HG03565 (cell line): Measurements from ENCODE around the gene ESPN.

ENCODE experiments used
- ATAC-seq: cut with Tn5 transposase; IDR thresholded peaks from one replicate; pipeline ENCODE4 v1.9.1; 2021; ENCODE audit warnings: mild to moderate bottlenecking, moderate library complexity; ENCODE audit not compliant: unreplicated experiment

Gene ESPN

DNA sequence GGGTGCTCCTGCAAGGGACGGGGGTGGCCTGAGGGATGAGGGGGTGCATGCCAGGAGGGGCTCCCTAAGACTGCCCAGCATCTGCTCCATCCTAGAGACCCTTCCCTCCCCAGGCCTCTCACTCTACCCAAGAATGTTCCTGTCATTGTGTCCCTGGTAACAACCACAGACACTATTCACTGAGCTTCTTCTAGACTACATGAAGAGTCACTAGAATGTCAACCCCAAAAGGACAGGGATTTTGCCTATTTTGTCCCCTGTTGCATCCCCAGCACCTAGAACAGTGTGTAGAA lies 38.5 kb downstream of the ESPN start:
- no peak for ATAC-seq

DNA sequence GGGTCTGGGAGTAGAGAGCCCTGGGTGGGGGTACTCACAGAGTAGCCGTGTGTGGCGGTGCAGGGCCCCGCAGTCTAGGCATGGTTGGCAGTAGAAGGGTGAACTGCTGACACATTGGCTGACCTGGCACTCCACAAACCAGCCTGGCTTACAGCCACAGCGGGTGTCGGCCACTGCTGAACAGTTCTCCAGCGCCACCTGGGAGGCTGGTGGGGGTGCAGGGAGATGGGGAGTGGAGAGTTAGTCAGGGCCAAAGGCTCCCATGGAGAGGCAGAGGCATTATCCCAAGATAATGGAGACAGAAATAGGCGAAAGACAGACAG lies 39.9 kb downstream of the ESPN start:
- no peak for ATAC-seq

DNA sequence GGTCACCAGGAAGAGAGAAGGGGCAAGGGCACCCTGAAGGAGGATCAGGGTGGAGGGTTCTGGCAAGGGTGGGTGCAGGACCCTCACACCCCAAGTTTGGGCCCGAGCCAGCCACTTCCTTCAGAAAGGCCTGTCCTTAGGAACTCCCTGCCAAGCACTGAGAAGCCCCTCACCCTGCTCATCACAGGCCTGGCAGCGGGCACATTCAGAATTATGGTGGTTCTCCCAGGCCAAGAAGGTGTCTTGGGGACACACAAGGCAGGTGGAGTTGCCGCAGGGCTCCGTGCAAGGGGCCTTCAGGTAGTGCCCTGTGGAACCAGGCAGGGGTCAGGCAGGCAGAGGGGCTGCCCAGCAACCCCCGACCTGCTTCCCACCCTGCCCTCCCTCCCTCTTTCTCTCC lies 40.3 kb downstream of the ESPN start:
- ATAC-seq, result no peak

DNA sequence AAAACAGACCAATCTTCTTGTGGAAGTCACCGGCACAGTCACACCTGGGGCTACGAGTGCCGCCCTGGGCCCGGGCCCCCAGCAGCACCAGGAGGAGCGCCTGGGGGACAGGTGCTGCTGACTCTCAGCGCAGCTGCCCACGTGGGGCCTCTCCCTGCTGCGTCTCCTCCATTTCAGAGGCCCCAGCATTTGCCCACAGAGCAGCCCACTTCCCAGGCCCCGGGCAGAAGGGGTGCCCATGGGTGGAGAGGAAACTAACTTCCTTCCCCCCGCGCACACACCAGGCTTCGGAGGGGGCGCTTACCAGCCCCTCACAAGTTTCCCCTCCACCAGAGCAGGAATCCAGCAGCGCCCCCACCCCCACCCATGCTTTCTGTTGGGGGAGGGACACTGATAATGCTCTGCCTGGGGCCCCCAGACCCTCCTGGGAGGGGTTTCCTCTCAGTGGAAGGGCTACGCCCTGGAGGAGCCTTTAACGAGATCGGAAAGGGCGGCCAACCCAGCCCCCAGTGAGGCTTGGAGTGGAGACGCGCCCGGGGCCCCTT lies 41.0 kb downstream of the ESPN start:
- no peak for ATAC-seq

DNA sequence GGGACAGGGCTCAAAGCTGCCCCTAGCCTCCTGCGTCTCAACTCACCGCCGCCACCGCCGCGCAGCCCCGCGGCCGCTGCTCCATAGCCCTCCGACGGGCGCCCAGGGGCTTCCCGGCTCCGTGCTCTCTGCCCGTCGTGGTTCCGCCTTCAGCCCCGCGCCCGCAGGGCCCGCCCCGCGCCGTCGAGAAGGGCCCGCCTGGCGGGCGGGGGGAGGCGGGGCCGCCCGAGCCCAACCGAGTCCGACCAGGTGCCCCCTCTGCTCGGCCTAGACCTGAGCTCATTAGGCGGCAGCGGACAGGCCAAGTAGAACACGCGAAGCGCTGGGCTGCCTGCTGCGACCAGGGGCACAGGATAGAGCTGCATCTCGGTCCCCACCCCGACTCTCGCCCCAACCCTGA lies 41.4 kb downstream of the ESPN start, which contains the start of gene TNFRSF25:
TSS of gene TNFRSF25 (minus strand) at position 151 of the 400 bp plus-strand sequence. CDS start at position 85, 66 bp downstream.
- no peak for ATAC-seq

DNA sequence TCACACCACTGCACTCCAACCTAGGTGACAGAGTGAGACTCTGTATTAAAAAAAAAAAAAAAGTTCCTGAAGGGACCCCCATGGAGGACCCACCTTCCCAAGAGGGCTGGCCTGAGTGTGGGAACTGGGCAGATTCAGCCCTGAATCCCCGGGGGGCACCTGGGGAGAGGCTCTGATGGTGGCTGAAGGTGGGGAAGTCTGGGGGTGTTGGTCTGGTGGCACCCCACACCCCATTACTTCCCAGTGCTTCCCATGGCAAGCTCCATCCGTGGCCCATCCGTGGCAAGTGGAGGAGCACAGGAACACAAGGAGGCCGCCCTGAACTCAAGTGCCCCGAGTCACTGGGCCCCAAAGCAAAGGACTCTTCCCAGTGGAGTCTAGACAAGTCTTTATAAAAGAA lies 42.2 kb downstream of the ESPN start:
- no peak for ATAC-seq

DNA sequence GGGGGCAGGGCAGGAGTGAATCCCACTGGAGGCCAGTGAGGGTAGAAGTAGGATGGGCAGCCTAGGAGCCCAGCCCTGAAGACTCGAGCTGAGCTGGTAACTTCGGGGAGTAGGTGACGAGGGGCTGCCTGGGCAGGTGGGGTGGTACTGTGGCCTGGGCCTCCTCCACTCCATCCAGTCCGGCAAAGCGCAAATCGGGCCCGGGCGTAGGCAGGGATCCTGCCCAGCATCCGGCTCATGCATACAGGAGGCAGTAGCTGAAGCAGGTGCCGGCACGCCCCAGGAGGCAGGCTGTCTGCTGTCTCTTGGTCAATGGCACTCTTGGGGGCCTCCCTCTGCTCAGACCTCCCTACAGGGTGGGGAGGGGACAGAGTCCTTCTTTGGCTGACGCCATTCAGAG lies 42.6 kb downstream of the ESPN start:
- ATAC-seq, result no peak

DNA sequence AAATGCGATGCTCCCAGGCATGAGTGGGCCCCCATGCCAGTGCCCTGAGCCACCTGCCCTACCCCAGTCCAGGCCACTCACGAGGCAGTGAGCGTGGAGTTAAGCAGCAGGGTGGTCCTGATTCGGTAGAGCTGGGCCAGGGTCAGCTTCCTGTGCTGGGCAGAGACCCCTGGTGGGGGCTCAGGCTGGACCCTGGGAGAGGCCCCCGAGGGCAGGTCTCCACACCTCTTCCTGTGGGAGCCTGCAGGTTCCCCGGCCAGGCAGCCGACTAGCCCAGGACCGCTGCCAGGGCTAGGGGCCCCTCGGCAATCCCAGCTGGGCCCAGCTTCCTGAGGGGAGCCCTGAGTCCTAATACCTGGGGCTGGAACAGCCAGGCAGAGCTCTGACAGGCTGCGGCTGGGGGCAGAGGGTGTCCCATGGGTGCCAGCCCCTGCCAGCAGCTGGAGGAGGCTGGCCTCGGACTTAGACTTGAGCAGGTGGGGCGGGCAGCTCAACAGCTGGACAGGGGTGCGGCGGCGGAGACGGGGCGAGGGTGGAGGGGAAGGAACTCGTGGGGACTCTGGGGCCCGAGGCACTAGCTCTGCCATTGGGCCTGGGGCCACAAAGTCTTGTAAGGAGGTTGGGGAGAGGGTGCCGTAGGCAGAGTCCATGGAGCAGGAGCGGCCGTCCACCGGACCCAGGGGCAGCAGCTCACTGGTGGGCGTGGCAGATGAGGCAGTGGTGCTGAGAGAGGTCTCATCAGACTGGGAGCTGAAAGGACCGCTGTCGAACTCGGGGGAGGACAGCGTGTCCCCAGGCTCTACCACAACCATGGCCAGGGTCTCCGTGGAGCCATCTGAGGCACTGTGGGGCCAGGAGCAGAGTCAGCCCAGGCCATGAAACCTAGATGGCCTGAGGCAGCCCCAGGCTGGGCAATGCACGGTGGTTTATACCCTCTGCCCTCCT lies 43.4 kb downstream of the ESPN start:
- ATAC-seq, result no peak

DNA sequence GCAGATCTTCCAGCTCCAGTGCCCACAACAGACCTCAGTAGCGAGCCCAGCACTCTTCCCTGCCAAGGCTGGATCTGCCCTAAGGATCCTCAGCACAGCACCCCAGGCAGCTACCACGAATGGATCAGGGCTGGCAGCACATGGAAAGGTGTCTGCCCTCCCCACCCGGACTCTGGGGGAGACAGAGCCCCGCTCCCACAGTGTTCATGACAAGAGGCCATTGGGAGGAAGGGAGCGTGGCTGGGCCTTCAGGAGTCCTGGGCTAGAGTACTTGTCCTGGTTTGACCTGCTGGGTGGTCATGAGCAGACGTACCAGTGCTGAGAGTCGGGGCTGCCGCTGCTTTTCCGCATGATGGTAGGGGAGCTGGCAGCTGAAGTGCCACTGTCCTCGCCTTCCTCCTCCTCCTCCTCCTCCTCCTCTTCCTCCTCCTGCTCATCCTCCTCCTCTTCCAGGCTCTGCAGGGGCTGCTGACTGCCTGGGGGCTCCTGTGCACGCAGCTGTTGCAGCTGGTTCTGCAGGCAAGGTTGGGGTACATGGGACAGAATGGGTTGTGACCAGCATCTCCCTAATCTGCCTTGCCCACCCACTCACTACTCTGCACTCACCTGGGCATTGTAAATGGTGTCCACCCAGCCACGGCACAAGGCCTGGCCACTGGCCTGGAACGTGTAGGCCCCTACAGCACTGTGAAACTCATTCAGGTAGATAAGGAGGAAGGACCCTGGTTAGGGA lies 44.3 kb downstream of the ESPN start:
- ATAC-seq, result no peak

DNA sequence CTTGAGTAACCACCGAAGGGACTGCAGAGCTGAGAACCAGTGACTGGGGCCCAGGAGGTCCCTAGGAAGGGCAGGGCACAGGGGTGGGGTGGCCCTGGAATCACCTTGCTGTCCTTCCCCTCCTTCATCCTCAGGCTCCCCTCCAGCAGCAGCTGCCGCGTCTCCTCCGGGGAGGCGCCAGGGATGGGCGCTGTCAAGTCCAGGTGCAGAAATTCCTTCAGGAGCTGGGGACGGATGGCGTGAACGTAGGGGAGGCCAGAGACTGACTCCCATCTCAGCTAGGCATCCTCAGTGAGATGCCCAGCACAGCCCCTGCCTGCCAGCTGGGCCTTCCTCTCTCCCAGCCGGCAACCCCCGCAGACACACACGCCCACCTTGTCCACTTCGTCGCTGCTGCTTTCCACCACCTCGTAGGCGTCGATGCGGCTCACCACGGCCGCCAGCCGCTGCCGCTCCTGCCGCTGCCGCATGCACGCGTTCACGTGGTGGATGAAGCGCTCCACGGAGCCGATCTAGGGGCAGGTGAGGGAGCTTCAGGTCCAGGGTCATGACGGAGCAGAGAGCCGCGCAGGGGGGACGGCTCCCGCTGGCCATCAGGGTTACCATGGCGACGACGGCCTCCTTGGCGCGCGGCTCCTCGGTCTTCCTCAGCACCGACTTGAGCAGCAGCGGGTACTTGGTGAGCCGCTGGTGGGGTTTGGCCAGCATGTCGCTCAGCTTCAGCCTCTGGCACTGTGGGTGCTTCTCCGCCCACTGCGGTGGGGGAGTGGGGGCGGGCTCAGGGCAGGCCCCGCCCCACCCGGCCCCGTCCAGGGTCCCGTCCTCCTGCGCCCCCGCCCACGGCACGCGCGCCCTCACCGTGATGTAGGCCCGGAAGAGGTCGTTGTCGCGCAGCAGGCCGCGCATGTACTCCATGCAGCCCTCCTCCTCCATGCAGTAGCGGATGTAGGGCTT lies 45.8 kb downstream of the ESPN start:
- ATAC-seq, result no peak

DNA sequence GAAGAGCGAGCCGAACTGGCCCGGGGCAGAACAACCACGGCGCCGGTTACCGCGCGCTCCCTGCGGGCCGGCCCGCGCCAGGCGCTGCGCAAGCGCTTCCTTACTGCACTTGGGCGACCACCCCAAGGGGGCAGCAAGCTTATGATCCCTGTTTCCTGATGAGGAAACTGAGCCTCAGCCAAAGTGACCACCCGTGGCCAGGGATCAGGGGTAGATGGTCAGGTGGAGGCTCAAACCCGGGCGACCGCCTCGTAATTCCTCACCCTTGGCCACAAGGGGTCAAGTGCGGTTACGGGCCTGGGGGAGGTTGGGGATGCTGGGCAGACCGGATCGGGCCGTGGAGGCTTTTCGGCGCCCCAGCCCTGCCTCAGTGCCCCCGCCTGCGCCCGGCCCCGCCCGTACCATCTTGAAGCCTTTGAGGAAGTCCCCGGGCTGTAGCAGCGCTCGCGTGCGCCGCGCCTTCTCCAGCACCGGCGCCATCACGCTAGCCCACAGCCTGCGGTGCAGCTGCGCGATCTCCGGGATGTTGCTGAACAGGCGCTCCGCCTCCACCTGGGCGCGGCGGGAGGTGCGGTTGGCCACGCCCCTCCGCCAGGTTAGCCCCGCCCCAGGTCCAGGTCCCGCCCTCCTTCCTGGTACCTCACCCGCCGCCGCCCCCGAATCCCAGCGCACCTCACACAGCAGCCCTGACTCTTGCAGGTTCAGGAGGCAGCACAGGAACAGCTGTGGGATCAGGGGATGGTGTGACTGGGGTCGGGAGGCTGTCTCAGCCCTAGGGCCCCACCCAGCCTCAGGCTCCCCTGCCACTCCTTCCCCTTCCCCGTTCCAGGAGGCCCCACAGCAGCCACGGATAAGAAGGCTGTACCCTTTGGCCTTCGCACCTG lies 46.8 kb downstream of the ESPN start:
- no peak for ATAC-seq

DNA sequence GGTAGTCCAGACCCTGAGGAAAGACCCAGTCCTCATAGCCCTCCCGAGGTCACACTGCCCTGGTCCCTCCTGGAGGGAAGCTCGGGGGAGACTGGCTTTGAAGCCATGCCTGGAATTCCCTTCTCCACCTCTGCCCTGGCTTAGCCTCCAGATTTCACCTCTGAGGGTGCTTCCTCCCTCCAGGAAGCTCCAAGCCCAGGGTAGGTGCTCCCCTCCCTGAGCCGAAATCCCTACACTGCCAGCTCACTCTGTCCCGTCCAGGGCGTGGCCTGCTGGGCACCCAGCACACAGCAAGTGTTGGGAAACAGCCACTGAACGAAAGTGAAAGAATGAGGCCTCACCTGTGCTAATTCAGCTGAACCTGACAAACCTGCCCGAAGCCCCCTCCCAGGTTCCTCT lies 47.4 kb downstream of the ESPN start:
- ATAC-seq, result no peak

DNA sequence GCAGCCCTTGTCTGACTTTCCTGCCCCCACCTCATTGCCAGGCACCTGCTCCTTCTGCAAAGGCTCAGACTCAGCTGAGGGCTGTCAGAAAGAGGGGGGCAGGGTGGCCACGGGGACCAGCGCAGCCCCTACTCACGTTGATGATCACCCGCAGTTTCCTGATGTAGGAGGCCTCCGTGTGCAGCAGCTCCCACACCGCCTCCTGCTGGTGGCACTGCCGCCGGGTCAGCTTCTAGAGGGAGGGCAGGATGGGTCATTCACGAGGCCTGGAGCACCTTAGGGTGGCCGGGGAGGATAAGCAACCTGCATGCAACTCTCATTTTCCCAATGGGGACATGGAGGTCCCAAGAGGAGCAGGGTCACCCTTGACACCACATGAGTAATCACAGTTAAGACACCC lies 47.8 kb downstream of the ESPN start:
- ATAC-seq, result no peak

DNA sequence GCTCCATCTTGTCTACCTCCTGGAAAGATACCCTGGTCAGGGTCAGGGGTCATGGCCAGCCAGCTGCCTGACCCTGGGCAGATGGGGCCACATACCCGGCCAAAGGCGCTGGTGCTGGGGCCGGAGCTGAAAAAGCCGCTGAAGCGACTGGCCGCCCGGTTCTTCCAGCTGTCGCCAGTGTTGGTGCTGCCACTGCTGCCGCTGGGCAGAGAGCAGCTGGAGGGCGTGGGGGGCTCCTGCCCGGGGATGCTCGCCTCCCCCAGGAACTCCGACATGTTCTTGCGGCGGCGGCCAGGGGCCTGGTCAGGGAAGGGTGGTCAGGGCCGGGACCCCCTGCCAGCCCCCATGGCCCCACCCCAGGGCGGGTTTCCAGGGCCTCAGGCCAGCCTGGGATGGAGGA lies 48.6 kb downstream of the ESPN start:
- no peak for ATAC-seq

DNA sequence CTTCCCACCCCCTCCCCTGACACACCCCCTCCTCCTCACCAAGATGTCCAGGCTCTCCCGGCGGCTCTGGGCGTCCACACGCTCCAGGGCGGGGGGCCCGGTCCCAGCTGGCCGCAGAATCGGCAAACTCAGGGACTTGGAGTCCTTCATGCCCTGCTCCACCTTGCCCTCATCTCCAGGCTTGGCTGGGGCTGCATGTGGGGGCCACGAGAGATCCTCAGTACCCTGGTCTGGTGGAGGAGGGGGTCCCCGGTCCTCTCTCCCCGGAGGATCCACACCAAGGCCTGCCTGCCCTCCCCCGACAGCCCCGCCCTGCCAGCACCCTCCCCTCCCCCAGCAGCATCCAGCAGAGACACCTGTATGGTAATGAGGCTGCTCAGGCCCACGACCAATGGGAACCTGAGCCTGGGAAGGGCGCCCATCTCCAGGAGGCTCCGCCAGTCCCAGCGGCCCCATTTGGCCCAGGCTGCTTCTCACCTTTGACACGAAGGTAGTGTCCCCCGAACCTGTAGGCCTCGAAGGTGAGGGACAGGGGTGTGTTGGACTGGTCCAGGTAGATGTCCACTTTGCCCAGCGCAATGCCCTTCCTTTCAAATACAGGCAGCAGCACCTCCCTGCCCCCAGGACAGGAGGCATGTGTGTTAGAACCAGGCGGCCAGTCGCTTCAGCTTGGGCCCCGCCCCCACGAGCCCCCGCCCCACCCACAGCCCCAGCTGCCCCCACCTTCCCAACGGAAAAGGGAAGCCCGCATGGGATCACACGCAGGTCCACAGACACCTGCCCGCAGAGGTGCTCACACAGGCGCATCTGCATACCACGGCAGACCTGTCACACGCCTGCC lies 49.6 kb downstream of the ESPN start:
- ATAC-seq, result no peak

DNA sequence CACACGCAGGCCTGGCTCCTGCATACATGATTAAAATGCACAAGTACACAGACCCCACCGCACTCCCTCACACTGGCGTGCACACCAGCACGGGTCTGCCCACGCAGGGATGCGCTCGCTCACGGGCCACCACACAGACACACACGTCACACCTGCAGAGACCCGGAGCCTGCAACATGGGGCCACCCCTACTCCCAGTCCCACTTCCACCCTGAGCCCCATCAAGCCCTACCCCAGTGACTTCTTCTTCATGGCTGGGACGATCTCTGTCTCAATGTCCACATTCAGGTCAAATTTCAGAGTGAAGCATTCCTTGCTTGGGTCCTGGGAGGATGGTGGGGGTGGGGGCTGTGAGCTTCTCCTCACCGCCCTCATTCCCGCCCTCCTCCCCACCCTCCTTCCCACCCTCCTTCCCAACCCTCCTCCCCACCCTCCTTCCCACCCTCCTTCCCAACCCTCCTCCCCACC lies 50.3 kb downstream of the ESPN start:
- ATAC-seq, result no peak

DNA sequence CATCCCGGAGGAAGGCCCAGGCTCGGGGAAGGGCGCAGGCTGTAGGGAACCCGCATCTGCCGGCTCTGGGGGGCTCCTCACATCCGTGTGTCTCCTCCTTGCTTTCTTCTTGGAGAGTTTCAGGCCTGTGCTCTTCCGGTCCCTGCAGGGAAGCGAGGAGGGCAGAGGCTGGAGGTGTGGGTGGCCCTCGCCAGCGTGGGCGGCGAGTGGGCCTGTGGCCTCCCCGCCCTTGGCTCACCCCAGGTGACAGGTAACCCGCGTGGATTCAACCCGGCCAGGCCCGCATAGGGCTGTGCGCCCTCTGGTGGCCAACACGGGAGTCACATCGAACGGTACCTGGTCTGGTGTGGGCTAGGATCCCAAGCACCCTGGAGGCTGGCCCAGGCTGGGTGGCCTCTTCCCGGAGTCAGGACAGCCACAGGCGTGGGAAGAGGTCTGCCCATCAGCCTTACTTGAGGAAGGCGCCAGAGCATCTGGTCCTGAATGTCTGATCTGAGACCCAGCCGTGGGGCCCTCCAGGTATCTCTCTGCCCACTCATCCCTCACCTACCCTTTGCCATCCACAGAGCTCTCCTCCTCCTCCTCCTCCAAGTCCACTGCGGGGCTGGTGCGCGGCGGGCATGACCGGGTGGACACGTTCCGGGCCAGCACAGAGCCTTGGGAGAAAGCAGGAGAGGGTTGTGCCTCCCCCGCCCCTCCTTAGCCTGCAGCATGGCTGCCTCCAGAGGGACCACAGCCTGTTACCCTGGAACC lies 51.0 kb downstream of the ESPN start:
- ATAC-seq, result peak; percentile 41

DNA sequence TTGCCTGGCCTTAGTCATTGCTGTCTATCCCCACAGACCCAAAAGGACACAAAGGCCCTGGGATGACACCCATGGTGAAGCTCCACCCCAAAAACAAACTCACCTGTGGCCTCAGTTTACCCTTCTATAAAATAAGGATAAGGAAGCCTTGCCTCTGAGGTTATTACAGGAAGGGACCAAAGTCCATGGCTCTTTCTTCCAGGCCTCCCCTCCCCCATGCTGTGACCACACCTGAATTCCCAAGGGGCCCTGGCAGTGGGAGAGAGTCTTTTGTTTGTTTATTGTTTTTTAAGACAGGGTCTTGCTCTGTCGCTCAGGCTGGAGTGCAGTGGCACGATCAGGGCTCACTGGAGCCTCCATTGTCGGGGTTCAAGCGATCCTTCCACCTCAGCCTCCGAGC lies 51.9 kb downstream of the ESPN start:
- no peak for ATAC-seq
